NOMO-1 treated with dmso at 0.1 percent for 144 hours (cell line): ENCODE results near the gene STPG2.

Experiments used
- DNase-seq: peaks from one replicate; lab custom pipeline; 2025; ENCODE audit not compliant: unreplicated experiment; lab: John Stamatoyannopoulos, UW

STPG2 gene

GRCh38 chr4:98143001-98143899 is at the start of gene STPG2:
STPG2 (minus strand) TSS chr4:98143476.
- DNase-seq, result peak; percentile 92

- no peak for DNase-seq
Measured at GRCh38 chr4:98185279-98185678, 42.0 kb upstream of the STPG2 start.

GRCh38 chr4:98181809-98182208 is 38.5 kb upstream of the STPG2 start:
- DNase-seq, result no peak

- DNase-seq, result no peak
Measured at GRCh38 chr4:98179951-98180350, 36.7 kb upstream of the STPG2 start.

- DNase-seq, result no peak
Measured at GRCh38 chr4:98176531-98176930, 33.3 kb upstream of the STPG2 start.

GRCh38 chr4:98170035-98170434 is 26.8 kb upstream of the STPG2 start:
- no peak for DNase-seq

- DNase-seq, result no peak
Measured at GRCh38 chr4:98166731-98167041, 23.4 kb upstream of the STPG2 start.

GRCh38 chr4:98166025-98166730 is 22.9 kb upstream of the STPG2 start:
- no peak for DNase-seq

- no peak for DNase-seq
Measured at GRCh38 chr4:98162696-98163095, 19.4 kb upstream of the STPG2 start.

GRCh38 chr4:98151145-98151924 is 8.1 kb upstream of the STPG2 start:
- peak; percentile 8 for DNase-seq

- no peak for DNase-seq
Measured at GRCh38 chr4:98150092-98150761, 7.0 kb upstream of the STPG2 start.

- no peak for DNase-seq
Measured at GRCh38 chr4:98148856-98149255, 5.6 kb upstream of the STPG2 start.

- DNase-seq, result no peak
Measured at GRCh38 chr4:98126141-98126540, 17.1 kb downstream of the STPG2 start.

- no peak for DNase-seq
Measured at GRCh38 chr4:98125585-98125984, 17.7 kb downstream of the STPG2 start.

GRCh38 chr4:98117363-98117762 is 25.9 kb downstream of the STPG2 start:
- DNase-seq, result no peak

GRCh38 chr4:98113012-98113411 is 30.3 kb downstream of the STPG2 start:
- DNase-seq, result no peak

GRCh38 chr4:98110929-98111328 is 32.3 kb downstream of the STPG2 start:
- no peak for DNase-seq

GRCh38 chr4:98110214-98110613 is 33.1 kb downstream of the STPG2 start:
- no peak for DNase-seq

GRCh38 chr4:98102660-98103059 is 40.6 kb downstream of the STPG2 start:
- DNase-seq, result no peak

GRCh38 chr4:98101988-98102387 is 41.3 kb downstream of the STPG2 start:
- DNase-seq, result no peak

GRCh38 chr4:98098764-98099163 is 44.5 kb downstream of the STPG2 start:
- no peak for DNase-seq
